Activated CD4-positive, alpha-beta T cell treated with anti-CD3 and anti-CD28 coated beads, Interleukin-2, amount 10 ng/mL, durations not matched to agents 7 days and 5 days (primary cell): ENCODE results near the gene SEZ6L2. TPM values are rescaled to one million over a fixed set of nuclear protein-coding genes. Genes with fewer than 3 reads are reported as not detected.

Source experiments
- CTCF ChIA-PET: fragments of 350-600 bp; sonication (Branson Sonifier 250); formaldehyde crosslinking; loops from one replicate; lab custom pipeline; 2021; ENCODE audit warnings: antibody characterized with exemption; lab: Charles Lee
- POLR2A ChIA-PET: fragments of 350-600 bp; sonication (Branson Sonifier 250); formaldehyde crosslinking; loops from one replicate; lab custom pipeline; 2021; ENCODE audit warnings: antibody characterized with exemption; lab: Charles Lee
- DNase-seq: peaks from one replicate; pipeline ENCODE4 v3.0.0-alpha.2; 2020
- H3K27ac Mint-ChIP-seq: one replicate; pipeline ENCODE4 v1.8.0; 2021; ENCODE audit warnings: mild to moderate bottlenecking, moderate library complexity, mixed read lengths
- H3K27me3 Mint-ChIP-seq: one replicate; pipeline ENCODE4 v1.8.0; 2021; ENCODE audit warnings: mixed read lengths
- H3K36me3 Mint-ChIP-seq: one replicate; pipeline ENCODE4 v1.8.0; 2021; ENCODE audit warnings: low read depth, mixed read lengths
- H3K4me1 Mint-ChIP-seq: one replicate; pipeline ENCODE4 v1.8.0; 2021; ENCODE audit warnings: mixed read lengths
- H3K4me3 Mint-ChIP-seq: one replicate; pipeline ENCODE4 v1.8.0; 2021; ENCODE audit warnings: mild to moderate bottlenecking, moderate library complexity, mixed read lengths
- H3K9me3 Mint-ChIP-seq: one replicate; pipeline ENCODE4 v1.8.0; 2021; ENCODE audit warnings: mixed read lengths
- total RNA-seq, 2 experiments: library from RNA; stranded (reverse); gene quantifications; one replicate each; pipeline ENCODE4 v1.2.3, GENCODE V29; 2021

The SEZ6L2 gene
- total RNA-seq, 2 experiments from 2014 or later = not detected

DNA sequence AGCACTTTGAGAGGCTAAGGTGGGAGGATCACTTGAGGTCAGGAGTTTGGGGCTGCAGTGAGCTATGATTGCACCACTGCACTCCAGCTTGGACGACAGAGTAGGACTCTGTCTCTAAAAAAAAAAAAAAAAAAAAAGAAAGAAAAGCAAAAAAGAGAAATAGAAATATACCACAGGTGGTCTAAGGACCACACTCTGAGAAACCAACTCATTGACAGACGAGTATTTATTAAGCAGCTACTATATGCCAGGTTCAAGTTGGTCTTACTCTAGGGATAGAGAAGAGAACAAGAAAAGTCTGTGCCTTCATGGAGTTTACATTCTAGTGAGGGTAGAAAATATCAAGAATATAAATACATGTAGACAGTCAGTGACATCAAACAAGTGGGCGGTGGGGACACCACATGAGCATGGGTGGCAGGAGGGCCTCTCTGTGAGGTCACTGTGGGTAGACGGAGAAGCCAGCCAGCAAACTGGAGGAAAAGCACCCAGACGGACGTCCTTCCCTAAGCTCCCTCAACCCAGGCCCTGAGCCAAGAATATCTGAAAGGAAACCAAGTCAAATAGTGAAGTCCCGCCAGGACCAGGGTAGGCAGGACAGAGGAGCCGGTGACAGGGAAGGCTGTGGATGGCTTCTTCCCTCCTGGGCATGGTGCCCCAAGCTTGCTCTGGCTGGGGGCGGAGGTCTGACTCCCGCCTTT, 41.1 kb downstream of the SEZ6L2 start:
- Mint-ChIP-seq H3K36me3 (peaks cover 24% of the 10 kb centered on the region), H3K4me3 (no peak overlapping the region), H3K4me1 (peaks cover 22% of the 10 kb centered on the region), H3K27ac (peak overlapping the region; percentile 64), H3K27me3 (no peaks in the 10 kb centered on the region), H3K9me3 (no peaks in the 10 kb centered on the region)
- POLR2A ChIA-PET = no interaction called here
- DNase-seq = no peak
- CTCF ChIA-PET = interaction anchor here (0.5 to 3.3 kb wide), 4 partner anchors 10 to 649 kb away, joined by 3 to 14 read pairs (median 3); partner anchors contain the start of gene SEZ6L2

GRCh38 chr16:29857133-29857760, 42.1 kb downstream of the SEZ6L2 start:
- ChIA-PET CTCF (interaction anchor here (0.5 to 3.3 kb wide), 2 partner anchors 9 to 651 kb away, joined by 3 to 14 read pairs; no protein-coding TSS in a partner anchor), POLR2A (no interaction called here)
- Mint-ChIP-seq H3K36me3 (peaks cover 24% of the 10 kb centered on the region), H3K27me3 (no peaks in the 10 kb centered on the region), H3K9me3 (no peaks in the 10 kb centered on the region), H3K4me3 (no peak overlapping the region), H3K27ac (no peak overlapping the region), H3K4me1 (peaks cover 16% of the 10 kb centered on the region)
- no peak for DNase-seq

DNA sequence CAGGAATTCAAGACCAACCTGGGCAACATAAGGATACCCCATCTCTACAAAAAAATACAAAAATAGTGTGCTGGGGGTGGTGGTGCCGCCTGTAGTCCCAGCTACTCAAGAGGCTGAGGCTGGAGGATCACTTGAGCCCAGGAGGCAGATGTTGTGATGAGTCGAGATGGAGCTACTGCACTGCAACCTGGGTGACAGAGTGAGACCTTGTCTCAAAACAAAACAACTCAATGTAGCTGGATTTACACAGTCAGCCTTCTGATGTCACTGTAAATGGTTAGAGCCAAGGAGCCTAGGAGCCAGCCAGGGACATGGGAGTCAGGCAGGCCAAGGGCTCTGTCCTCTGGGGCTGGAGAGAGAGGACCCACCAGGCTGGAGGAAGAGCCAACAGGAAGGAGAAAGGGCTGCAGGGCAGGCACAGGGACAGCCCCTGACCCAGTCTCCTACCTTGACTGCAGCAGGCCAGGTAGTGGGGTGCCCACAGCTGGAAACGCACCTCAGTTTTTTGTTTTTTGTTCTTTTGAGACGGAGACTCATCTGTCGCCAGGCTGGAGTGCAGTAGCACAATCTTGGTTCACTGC, 44.7 kb downstream of the SEZ6L2 start:
- ChIA-PET CTCF (interaction anchor here (0.7 to 1.3 kb wide), 3 partner anchors 9 to 155 kb away, joined by 3 read pairs; no protein-coding TSS in a partner anchor), POLR2A (no interaction called here)
- Mint-ChIP-seq H3K9me3 (no peaks in the 10 kb centered on the region), H3K27me3 (no peaks in the 10 kb centered on the region), H3K4me3 (no peak overlapping the region), H3K4me1 (no peaks in the 10 kb centered on the region), H3K27ac (peak overlapping the region; percentile 46), H3K36me3 (peaks cover 21% of the 10 kb centered on the region)
- DNase-seq = no peak

DNA sequence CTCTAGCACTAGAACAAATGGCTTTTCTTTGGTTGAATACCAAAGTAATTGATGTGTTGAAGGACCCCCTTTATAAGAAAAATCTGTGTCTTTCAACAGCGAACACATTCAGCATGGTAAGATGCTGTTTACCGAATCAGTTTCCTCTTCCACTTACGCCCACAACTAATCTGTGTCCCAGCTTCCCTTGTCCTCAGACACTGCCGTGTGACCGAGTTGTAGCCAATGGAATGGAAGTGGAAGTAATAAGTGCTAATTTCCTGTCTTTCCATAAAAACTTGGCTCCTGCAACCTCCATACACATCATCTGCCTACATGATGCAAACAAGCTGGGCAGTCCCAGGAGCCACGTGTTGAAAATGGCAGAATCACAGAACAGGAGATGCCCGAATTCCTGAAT, 46.7 kb downstream of the SEZ6L2 start:
- Mint-ChIP-seq H3K36me3 (peaks cover 24% of the 10 kb centered on the region), H3K4me3 (no peak overlapping the region), H3K27me3 (no peaks in the 10 kb centered on the region), H3K4me1 (peaks cover 7% of the 10 kb centered on the region), H3K9me3 (no peaks in the 10 kb centered on the region), H3K27ac (no peak overlapping the region)
- no peak for DNase-seq
- ChIA-PET CTCF (no interaction called here), POLR2A (no interaction called here)

DNA sequence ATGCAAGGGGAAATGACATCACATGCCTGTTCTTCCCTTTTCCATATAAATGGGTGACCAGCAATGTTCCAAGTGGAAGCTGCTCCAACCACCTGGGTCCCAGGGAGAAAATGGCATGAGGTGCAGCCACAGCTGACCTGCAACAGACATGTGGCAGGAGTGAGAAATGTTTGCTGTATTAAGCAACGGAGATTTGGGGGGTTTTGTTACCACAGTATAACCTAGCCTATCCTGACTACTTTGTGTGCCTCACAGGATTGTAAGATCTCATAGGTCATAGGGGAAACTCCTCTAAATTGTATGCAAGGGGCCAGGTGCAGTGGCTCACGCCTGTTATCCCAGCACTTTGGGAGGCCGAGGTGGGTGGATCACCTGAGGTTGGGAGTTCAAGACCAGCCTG, 48.4 kb downstream of the SEZ6L2 start:
- POLR2A ChIA-PET = no interaction called here
- H3K27me3 Mint-ChIP-seq = no peaks in the 10 kb centered on the region

GRCh38 chr16:29849505-29849904, 49.8 kb downstream of the SEZ6L2 start:
- no peak for DNase-seq
- Mint-ChIP-seq H3K27me3 (no peaks in the 10 kb centered on the region), H3K9me3 (no peaks in the 10 kb centered on the region), H3K4me3 (no peak overlapping the region), H3K27ac (peak overlapping the region; percentile 9), H3K36me3 (peaks cover 37% of the 10 kb centered on the region), H3K4me1 (peaks cover 10% of the 10 kb centered on the region)
- ChIA-PET CTCF (interaction anchor here (0.6 to 4.2 kb wide), 16 partner anchors 8 to 153 kb away, joined by 3 to 41 read pairs (median 8); partner anchors contain the start of genes HIRIP3, MAZ, MVP and PAGR1), POLR2A (interaction anchor here (0.7 to 0.8 kb wide), 2 partner anchors 32 to 42 kb away, joined by 3 to 8 read pairs; no protein-coding TSS in a partner anchor)

More for the DNA sequence above, 48.4 kb downstream of the SEZ6L2 start:
- Mint-ChIP-seq H3K9me3 (no peaks in the 10 kb centered on the region), H3K27ac (no peak overlapping the region), H3K4me3 (no peak overlapping the region), H3K36me3 (peaks cover 25% of the 10 kb centered on the region), H3K4me1 (peaks cover 10% of the 10 kb centered on the region)
- CTCF ChIA-PET = interaction anchor here (0.5 kb wide), 1 partner anchor 106 kb away, joined by 3 read pairs; no protein-coding TSS in a partner anchor
- no peak for DNase-seq

- Mint-ChIP-seq H3K4me3 (no peak overlapping the region), H3K27ac (peak overlapping the region; percentile 19), H3K36me3 (peaks cover 43% of the 10 kb centered on the region), H3K9me3 (no peaks in the 10 kb centered on the region), H3K4me1 (peaks cover 10% of the 10 kb centered on the region), H3K27me3 (no peaks in the 10 kb centered on the region)
- POLR2A ChIA-PET = interaction anchor here (0.6 to 0.7 kb wide), 3 partner anchors 31 to 180 kb away, joined by 4 to 8 read pairs (median 4); no protein-coding TSS in a partner anchor
- DNase-seq = peak; percentile 87
- CTCF ChIA-PET = interaction anchor here (0.6 to 4.2 kb wide), 37 partner anchors 9 to 992 kb away, joined by 3 to 41 read pairs (median 4); partner anchors contain the start of genes CDIPT, HIRIP3, MAZ and MVP
These were observed 50.7 kb downstream of the SEZ6L2 start for GRCh38 chr16:29848420-29849297.

GRCh38 chr16:29845656-29846055, 53.7 kb downstream of the SEZ6L2 start:
- H3K36me3 Mint-ChIP-seq = peaks cover 52% of the 10 kb centered on the region
- H3K27me3 Mint-ChIP-seq = no peaks in the 10 kb centered on the region
- CTCF ChIA-PET = interaction anchor here (0.6 to 1.3 kb wide), 4 partner anchors 29 to 155 kb away, joined by 3 to 4 read pairs (median 3); no protein-coding TSS in a partner anchor
- H3K27ac Mint-ChIP-seq = no peak overlapping the region
- no peaks in the 10 kb centered on the region for H3K9me3 Mint-ChIP-seq
- H3K4me3 Mint-ChIP-seq = no peak overlapping the region
- H3K4me1 Mint-ChIP-seq = peaks cover 16% of the 10 kb centered on the region
- POLR2A ChIA-PET = no interaction called here
- DNase-seq = no peak

DNA sequence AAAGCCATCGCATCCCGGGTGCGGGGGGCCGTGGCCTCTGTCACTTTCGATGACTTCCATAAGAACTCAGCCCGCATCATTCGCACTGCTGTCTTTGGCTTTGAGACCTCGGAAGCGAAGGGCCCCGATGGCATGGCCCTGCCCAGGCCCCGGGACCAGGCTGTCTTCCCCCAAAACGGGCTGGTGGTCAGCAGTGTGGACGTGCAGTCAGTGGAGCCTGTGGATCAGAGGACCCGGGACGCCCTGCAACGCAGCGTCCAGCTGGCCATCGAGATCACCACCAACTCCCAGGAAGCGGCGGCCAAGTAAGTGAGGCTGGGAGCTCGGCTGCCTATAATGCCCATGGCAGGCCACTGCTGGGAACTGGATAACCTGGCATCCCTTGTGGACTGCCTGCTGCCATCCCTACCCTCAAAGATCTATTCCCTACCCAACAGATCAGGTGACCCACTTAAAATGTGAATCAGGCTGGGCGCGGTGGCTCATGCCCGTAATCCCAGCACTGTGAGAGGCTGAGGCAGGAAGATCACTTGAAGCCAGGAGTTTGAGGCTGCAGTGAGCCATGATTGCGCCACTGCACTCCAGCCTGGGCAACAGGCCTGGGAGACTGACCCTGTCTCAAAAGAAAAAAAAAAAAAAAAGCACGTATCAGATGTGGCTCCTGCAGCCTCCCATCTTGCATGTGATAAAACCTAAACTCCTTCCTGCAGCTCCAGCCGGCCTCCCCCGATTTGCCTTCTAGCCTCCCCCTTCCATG, 54.6 kb downstream of the SEZ6L2 start:
- Mint-ChIP-seq H3K9me3 (no peaks in the 10 kb centered on the region), H3K27ac (no peak overlapping the region), H3K4me1 (peaks cover 16% of the 10 kb centered on the region), H3K4me3 (no peak overlapping the region), H3K27me3 (no peaks in the 10 kb centered on the region), H3K36me3 (peaks cover 53% of the 10 kb centered on the region)
- ChIA-PET CTCF (interaction anchor here (0.6 to 1.3 kb wide), 2 partner anchors 28 to 72 kb away, joined by 3 to 4 read pairs; no protein-coding TSS in a partner anchor), POLR2A (no interaction called here)
- no peak for DNase-seq

GRCh38 chr16:29843931-29844330, 55.4 kb downstream of the SEZ6L2 start:
- no peaks in the 10 kb centered on the region for H3K27me3 Mint-ChIP-seq
- no peak overlapping the region for H3K27ac Mint-ChIP-seq
- no peak for DNase-seq
- ChIA-PET CTCF (interaction anchor here (0.6 kb wide), 1 partner anchor 76 kb away, joined by 3 read pairs; no protein-coding TSS in a partner anchor), POLR2A (no interaction called here)
- peaks cover 16% of the 10 kb centered on the region for H3K4me1 Mint-ChIP-seq
- no peaks in the 10 kb centered on the region for H3K9me3 Mint-ChIP-seq
- peaks cover 53% of the 10 kb centered on the region for H3K36me3 Mint-ChIP-seq
- H3K4me3 Mint-ChIP-seq = no peak overlapping the region

DNA sequence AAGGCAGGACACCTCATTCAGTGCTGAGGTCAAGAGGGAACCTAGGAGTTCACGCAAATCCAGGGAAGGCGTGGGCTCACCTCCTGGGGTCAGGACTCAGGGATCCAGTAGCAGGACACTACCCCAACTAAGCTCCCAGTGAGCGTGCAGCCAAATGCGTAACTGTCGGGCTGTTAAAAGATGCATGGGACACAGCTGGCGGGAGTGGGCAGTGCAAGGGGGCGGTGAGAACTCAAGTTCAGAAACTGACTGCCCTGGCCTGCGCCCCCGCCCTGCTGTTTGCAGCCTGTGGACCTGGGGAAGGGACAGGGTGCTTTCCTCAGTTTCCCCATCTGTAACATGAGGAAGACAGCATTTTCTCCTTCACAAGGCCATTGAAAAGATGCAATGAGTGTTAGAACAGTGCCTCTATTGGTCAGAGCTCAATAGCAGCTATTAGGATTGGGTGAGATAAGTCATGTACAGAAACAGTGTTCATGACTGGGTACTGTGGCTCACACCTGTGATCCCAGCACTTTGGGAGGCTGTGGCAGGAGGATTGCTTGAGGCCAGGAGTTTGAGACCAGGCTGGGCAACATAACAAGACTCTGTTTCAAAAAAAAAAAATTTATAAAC, 56.5 kb downstream of the SEZ6L2 start:
- H3K9me3 Mint-ChIP-seq = no peaks in the 10 kb centered on the region
- no peak for DNase-seq
- POLR2A ChIA-PET = no interaction called here
- CTCF ChIA-PET = interaction anchor here (0.5 to 0.9 kb wide), 4 partner anchors 8 to 110 kb away, joined by 3 to 5 read pairs (median 4); no protein-coding TSS in a partner anchor
- peaks cover 8% of the 10 kb centered on the region for H3K4me1 Mint-ChIP-seq
- peaks cover 45% of the 10 kb centered on the region for H3K36me3 Mint-ChIP-seq
- no peak overlapping the region for H3K4me3 Mint-ChIP-seq
- H3K27ac Mint-ChIP-seq = no peak overlapping the region
- no peaks in the 10 kb centered on the region for H3K27me3 Mint-ChIP-seq
